BE2C (cell line): ENCODE results near the gene ARHGEF17.

ENCODE experiments used
- DNase-seq: peaks from one replicate; pipeline ENCODE4 v3.0.0-alpha.2; 2020
- H3K27me3 ChIP-seq: fragments of 250-450 bp; sonication (Bioruptor Pico); 2 replicates; pipeline ENCODE4 v1.5.1; 2020; ENCODE audit warnings: mild to moderate bottlenecking
- H3K36me3 ChIP-seq: fragments of 250-450 bp; sonication (Bioruptor Pico); 2 replicates; pipeline ENCODE4 v1.5.1; 2020; ENCODE audit warnings: mild to moderate bottlenecking
- H3K4me1 ChIP-seq: fragments of 250-450 bp; sonication (Bioruptor Pico); 2 replicates; pipeline ENCODE4 v1.5.1; 2020
- H3K4me3 ChIP-seq: 2 replicates; pipeline ENCODE4 v1.5.1; 2011; ENCODE audit warnings: low read depth, low read length
- H3K9me3 ChIP-seq: fragments of 250-450 bp; sonication (Bioruptor Pico); 2 replicates; pipeline ENCODE4 v1.5.1; 2020
- CTCF ChIP-seq: IDR thresholded peaks from 2 replicates; pipeline ENCODE4 v1.5.1; 2012; ENCODE audit warnings: mild to moderate bottlenecking, low read depth, low read length

The ARHGEF17 gene

GRCh38 chr11:73333640-73334383 lies 25.7 kb downstream of the ARHGEF17 start:
- no peak overlapping the region for H3K4me3 ChIP-seq
- TF ChIP-seq CTCF: no peak
- H3K36me3 ChIP-seq: no peaks in the 10 kb centered on the region
- DNase-seq: no peak
- no peaks in the 10 kb centered on the region for H3K9me3 ChIP-seq
- peaks cover 34% of the 10 kb centered on the region for H3K4me1 ChIP-seq
- H3K27me3 ChIP-seq: no peaks in the 10 kb centered on the region

- H3K4me1 ChIP-seq: peaks cover 34% of the 10 kb centered on the region
- peak; percentile 89 for DNase-seq
- H3K9me3 ChIP-seq: no peaks in the 10 kb centered on the region
- no peak for TF ChIP-seq CTCF
- H3K27me3 ChIP-seq: no peaks in the 10 kb centered on the region
- no peaks in the 10 kb centered on the region for H3K36me3 ChIP-seq
- peak overlapping the region; percentile 14 for H3K4me3 ChIP-seq
Observed at GRCh38 chr11:73334384-73335203, 26.5 kb downstream of the ARHGEF17 start.

- Histone ChIP-seq H3K4me1 (peaks cover 34% of the 10 kb centered on the region), H3K36me3 (no peaks in the 10 kb centered on the region), H3K4me3 (no peak overlapping the region), H3K9me3 (no peaks in the 10 kb centered on the region), H3K27me3 (no peaks in the 10 kb centered on the region)
- peak; percentile 99 for TF ChIP-seq CTCF
- peak; percentile 85 for DNase-seq
Observed at GRCh38 chr11:73335204-73335923, 27.3 kb downstream of the ARHGEF17 start.

- no peaks in the 10 kb centered on the region for H3K36me3 ChIP-seq
- no peaks in the 10 kb centered on the region for H3K27me3 ChIP-seq
- H3K4me1 ChIP-seq: peaks cover 25% of the 10 kb centered on the region
- TF ChIP-seq CTCF: no peak
- H3K4me3 ChIP-seq: no peak overlapping the region
- H3K9me3 ChIP-seq: no peaks in the 10 kb centered on the region
- DNase-seq: no peak
Observed at GRCh38 chr11:73337846-73338245, 29.8 kb downstream of the ARHGEF17 start.

- Histone ChIP-seq H3K4me1 (peaks cover 26% of the 10 kb centered on the region), H3K36me3 (no peaks in the 10 kb centered on the region), H3K4me3 (no peak overlapping the region), H3K27me3 (no peaks in the 10 kb centered on the region), H3K9me3 (no peaks in the 10 kb centered on the region)
- TF ChIP-seq CTCF: no peak
- no peak for DNase-seq
Observed at GRCh38 chr11:73338279-73338678, 30.2 kb downstream of the ARHGEF17 start.
